Activated CD4-positive, alpha-beta T cell treated with anti-CD3 and anti-CD28 coated beads, Interleukin-2, Interleukin-4, amounts not matched to agents 100 ng/mL and 50 ng/mL, durations not matched to agents 16 hours and 8 hours (primary cell): ENCODE data around the gene GMDS.
A peak's percentile ranks its signal among the peaks of the same experiment; 100 is the strongest.

ENCODE experiments used
- DNase-seq: peaks from one replicate; pipeline ENCODE4 v3.0.0-alpha.2; 2020; ENCODE audit warnings: low spot score

The GMDS gene

GRCh38 chr6:1800845-1801244, 444.6 kb downstream of the GMDS start:
- no peak for DNase-seq

DNA sequence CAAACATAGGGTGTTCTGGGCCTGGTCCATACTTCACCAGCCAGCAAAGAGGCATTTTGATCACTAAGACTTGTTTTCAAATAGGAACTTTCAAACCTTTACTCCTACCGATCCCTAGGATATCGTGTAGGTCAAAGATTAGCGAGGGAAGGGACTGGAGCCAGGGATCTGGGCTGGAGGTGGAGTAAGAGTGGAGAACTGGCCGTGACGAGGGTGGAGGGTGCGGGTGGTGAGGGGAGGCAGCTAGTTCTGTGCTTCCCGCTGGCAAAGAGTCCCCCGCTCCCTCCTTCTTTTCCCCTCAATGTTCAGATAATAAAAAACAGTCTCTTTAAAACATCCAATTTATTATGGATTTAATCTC, 446.5 kb downstream of the GMDS start:
- no peak for DNase-seq

GRCh38 chr6:1798303-1798964, 447.0 kb downstream of the GMDS start:
- DNase-seq: no peak

- DNase-seq: no peak
Measured at GRCh38 chr6:1797801-1798200, 447.6 kb downstream of the GMDS start.

GRCh38 chr6:1796706-1797529, 448.5 kb downstream of the GMDS start:
- DNase-seq: no peak

DNA sequence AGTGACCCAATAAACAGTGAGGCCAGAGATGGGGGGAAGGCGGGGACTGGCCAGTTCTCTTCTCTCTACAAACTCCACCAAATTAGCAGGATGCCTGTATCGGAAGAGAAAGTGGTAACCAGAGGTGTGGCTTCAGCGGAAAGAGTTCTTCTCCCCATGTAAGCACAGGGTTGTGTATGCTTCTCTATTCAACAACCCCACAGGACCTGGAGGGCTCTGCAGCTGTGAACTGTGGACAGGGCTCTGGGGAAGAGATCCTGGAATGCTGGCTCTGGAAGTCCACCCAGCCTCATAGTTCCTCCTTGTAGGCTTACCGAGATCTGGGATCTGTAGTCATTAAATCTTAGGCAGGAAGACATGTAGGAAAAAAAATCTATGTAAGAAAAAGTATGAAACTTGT, 449.5 kb downstream of the GMDS start:
- no peak for DNase-seq

DNA sequence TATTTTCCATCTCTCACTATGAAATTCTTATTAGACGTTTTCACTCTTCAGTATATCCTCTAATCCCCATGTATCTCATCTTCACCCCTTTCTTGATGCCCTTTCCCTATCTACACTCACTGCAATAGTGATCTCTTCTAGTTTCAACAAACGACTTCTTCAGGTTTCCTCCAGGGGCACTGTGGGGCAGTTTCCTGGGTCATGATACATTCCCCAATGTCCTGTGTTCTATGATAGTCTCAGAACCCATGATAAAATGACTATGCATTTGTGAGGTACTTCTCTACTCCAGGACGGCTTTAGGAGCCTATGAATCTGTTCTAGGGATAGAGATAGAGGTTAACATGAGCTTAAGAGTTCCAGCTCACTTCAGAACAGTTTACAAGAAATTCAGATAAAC, 452.4 kb downstream of the GMDS start:
- DNase-seq: peak; percentile 30

GRCh38 chr6:1790684-1791083, 454.7 kb downstream of the GMDS start:
- DNase-seq: no peak

DNA sequence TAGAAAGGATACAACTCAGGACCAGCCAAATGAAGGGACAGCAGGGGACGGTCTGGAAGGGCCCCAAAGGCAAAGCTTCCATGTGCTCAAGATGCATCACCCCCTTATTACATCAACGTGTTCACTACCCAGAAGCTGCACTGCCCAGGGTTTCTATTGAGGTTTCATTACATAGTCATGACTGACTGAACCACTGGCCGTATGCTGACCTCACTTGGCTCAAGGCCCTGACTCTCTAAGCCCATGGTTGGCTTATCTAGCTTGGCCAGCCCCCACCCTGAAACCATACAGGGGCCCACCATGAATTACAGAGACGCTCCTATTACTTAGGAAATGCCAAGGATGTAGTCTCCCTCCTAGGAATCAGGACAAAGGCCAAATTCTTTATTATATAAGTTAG, 456.3 kb downstream of the GMDS start:
- no peak for DNase-seq

- DNase-seq: no peak
Measured at GRCh38 chr6:1787894-1788293, 457.5 kb downstream of the GMDS start.

- peak; percentile 74 for DNase-seq
Measured at GRCh38 chr6:1786455-1787453, 458.7 kb downstream of the GMDS start.

DNA sequence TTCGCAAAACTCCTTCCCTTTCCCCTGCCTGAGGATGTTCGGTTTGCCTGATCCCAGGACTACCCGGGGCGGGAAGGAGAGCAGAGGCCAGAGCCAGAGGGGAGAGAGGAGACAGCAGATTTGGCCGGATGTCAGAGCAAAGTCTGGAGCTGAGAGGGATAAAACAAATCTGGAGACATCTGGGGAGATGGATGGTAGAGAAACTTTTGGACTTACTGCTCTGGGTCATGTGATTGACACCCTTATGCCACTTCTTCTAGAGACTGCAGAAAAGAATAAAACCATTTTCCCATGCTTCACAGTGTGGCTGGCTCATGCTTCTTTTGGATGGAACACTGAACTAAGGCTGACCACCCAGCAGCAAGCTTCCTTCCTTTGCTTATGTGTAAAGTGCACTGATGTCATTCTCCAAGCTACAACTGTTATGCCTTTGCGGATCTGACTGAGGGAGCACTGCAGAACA, 461.0 kb downstream of the GMDS start:
- DNase-seq: no peak

GRCh38 chr6:1781817-1782184, 463.6 kb downstream of the GMDS start:
- no peak for DNase-seq

DNA sequence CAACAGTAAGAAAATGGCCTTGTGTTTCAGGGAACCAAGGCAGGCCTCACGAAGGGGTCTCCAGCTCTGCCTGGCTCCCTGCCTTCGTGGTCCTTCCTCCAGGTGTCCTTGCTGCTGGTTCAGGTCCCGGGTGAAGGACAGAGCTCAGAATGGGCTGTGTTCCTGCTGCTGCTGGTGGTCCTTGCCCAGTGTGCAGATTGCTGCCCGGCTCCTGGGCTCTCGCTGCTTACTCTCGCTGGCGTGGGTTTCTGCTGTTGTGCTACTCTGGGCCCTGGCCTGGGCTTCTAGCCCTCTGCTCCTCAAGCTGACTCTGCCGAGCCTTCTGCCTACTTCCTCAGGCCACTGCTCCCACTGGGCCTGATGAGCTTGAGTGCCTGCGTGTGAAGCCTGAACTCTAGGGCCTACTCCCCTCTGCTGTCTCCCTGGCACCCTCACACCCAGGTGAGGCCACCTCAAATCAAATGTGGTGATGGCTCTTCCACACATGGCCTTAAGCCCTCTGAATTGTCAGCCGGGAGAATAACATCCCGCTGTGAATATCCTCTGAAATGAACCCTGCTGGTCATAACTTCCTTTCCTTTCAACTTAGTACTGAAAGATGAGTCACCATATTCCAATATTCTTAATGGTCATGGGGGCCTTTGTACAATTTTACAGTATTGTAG, 464.1 kb downstream of the GMDS start:
- DNase-seq: no peak

- DNase-seq: no peak
Measured at GRCh38 chr6:1780251-1780867, 465.0 kb downstream of the GMDS start.

GRCh38 chr6:1778686-1779235, 466.6 kb downstream of the GMDS start:
- DNase-seq: no peak

- no peak for DNase-seq
Measured at GRCh38 chr6:1777921-1778685, 467.3 kb downstream of the GMDS start.

GRCh38 chr6:1775441-1775840, 470.0 kb downstream of the GMDS start:
- no peak for DNase-seq

GRCh38 chr6:1774226-1774915, 471.0 kb downstream of the GMDS start:
- DNase-seq: no peak

- no peak for DNase-seq
Measured at GRCh38 chr6:1773700-1774099, 471.7 kb downstream of the GMDS start.
